ENCODE measurements around the gene SPATS2. TPM values are rescaled to one million over a fixed set of nuclear protein-coding genes. Genes with fewer than 3 reads are reported as not detected.

Gene SPATS2
- total RNA-seq, 1 donor from 2014 or later, result 16.8 TPM

Other genes with a start within 250 kb of the SPATS2 start
- 914 and 1,463 TPM in 2 replicates for gene TUBA1B, start 236.1 kb upstream of the SPATS2 start, total RNA-seq
- gene TUBA1A, start 178.4 kb upstream of the SPATS2 start, total RNA-seq, result 771 and 815 TPM in 2 replicates
- 174 and 194 TPM in 2 replicates for gene TUBA1C, start 102.4 kb upstream of the SPATS2 start, total RNA-seq
- not detected in 2 replicates for gene PRPH, start 72.3 kb upstream of the SPATS2 start, total RNA-seq
- 5.1 and 9.6 TPM in 2 replicates for gene TROAP, start 44.2 kb upstream of the SPATS2 start, total RNA-seq
- gene C1QL4, start 30.3 kb upstream of the SPATS2 start, total RNA-seq, result not detected in 2 replicates
- gene DNAJC22, start 20.6 kb upstream of the SPATS2 start, total RNA-seq, result 0.51 and 1.9 TPM in 2 replicates
- under 0.01 and 0.13 TPM in 2 replicates for gene KCNH3, start 171.6 kb downstream of the SPATS2 start, total RNA-seq
- gene MCRS1, start 200.7 kb downstream of the SPATS2 start, total RNA-seq, result 48.5 and 52.7 TPM in 2 replicates
- gene FAM186B, start 238.2 kb downstream of the SPATS2 start, total RNA-seq, result 0.13 TPM in 2 replicates

Data from dermis microvascular lymphatic vessel endothelial cell (primary cell).